HG03571 (cell line): ENCODE measurements around the gene GUCY2D.
"Not testable (repeated sequence)": the region's sequence is repeated elsewhere in the genome, so short reads cannot be mapped to it uniquely, and the experiment has no call there.

ENCODE experiments used
- ATAC-seq: cut with Tn5 transposase; IDR thresholded peaks from one replicate; pipeline ENCODE4 v1.9.1; 2021; ENCODE audit not compliant: unreplicated experiment

Gene GUCY2D

DNA sequence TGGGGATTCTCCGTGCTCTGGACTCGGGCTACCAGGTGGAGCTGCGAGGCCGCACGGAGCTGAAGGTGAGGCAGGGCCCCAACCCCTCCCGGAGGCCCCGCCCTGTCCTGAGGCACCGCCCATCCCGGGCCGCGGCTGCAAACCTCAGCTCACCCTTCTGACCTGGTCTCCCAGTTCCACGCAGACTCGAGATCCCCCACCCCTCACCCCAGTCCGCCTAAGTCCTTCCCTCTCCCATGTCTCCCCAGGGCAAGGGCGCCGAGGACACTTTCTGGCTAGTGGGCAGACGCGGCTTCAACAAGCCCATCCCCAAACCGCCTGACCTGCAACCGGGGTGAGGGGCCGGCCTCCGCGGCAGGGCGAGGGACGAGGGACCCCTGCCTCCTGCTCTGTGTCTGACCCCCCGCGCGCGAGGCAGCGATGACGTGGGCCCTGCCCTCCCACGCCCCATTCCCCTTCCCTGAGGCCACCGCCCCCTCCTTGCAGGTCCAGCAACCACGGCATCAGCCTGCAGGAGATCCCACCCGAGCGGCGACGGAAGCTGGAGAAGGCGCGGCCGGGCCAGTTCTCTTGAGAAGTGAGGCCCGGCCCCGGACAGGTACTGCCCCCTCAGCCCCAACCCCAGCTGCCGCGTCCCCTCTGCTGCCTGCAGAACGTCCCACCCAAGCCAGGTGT lies 13.7 kb downstream of the GUCY2D start:
- ATAC-seq: no peak

DNA sequence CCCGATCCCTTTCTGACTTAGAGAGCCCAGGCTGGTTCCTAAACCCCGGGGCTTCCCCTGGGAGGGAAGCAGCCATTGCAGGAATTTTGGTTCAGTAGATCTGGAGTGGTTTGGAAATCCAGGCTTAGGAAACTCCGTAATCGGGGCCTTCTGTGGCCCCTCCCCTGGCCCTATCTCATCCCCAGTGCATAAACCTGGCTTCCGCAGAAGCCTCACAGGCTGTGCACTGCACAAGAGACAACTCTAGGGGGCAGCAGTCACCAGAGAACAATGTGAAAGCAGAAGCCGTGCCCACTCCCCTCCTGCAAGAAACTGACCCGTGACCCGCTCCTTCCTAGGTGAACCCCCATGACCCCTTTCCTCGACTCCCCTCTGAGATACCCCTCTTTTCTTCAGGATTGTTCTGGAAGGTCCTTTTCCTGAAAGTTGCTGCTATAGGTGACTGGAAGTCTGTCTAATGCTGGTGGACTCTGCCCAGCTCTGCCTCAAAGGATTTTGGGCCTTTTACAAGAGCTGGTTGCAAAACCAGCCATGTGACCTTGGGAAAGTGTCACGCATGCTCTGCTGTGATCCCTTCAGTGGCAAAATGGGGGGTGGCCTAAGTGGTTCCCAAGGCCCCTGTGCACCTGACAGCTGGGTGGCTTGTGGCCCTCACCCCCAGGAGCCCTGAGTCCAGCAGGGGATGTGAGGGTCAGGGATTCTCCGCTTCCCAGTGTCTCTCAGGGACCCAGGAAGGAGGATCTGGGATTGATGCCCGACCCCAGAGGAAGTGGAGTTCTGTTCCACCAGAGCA lies 14.4 kb downstream of the GUCY2D start:
- no peak for ATAC-seq

GRCh38 chr17:8018436-8018835 lies 16.0 kb downstream of the GUCY2D start:
- ATAC-seq: no peak

- no peak for ATAC-seq
Observed at GRCh38 chr17:8019166-8019565, 16.8 kb downstream of the GUCY2D start.

DNA sequence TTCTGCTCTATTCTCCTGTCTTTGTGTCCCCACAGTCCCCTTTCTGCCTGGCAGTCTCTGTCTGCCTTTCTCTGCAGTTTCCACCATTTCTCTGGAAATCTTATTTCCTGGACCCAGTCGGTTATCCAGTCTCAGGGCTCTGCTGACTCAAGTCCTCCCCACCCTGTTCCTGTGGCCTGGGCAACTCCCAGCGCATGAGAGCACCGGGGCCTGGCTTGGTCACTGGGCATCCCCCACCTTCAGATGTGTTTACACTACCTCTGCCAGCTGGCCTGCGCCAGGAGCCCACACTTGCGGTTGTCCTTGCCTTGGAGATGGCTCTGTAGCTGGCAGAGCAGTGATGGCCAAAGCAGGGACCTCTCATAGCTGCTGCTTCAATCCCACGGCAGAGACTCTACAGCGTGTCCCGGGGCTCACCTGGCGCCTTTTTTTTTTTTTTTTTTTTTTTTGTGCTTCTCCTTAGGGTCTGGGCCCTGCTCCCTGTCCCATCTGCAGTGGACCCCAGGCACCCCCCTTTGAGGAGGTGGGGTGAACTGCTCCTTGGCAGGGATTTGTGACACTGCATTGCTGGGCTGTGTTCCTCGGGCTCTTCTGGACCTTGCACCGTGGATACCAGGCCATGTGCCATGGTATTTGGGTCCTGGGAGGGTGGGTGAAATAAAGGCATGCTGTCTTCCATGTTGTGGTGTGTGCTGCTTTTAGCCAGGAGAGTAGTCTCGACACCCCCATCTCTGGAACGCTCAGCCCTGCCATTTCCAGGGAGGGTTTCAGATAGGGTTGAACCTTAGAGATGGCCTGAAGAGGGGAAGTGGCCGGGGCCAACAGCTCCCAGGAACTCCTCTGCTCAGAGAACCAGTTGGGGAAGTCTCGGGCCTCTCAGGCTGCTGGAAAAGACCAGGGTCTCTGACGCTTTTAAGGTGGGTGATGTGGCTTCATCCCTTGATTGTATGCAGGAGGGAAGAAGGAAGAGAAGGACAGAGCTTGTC lies 17.5 kb downstream of the GUCY2D start:
- ATAC-seq: no peak

- no peak for ATAC-seq
Observed at GRCh38 chr17:8020776-8021564, 18.6 kb downstream of the GUCY2D start.

DNA sequence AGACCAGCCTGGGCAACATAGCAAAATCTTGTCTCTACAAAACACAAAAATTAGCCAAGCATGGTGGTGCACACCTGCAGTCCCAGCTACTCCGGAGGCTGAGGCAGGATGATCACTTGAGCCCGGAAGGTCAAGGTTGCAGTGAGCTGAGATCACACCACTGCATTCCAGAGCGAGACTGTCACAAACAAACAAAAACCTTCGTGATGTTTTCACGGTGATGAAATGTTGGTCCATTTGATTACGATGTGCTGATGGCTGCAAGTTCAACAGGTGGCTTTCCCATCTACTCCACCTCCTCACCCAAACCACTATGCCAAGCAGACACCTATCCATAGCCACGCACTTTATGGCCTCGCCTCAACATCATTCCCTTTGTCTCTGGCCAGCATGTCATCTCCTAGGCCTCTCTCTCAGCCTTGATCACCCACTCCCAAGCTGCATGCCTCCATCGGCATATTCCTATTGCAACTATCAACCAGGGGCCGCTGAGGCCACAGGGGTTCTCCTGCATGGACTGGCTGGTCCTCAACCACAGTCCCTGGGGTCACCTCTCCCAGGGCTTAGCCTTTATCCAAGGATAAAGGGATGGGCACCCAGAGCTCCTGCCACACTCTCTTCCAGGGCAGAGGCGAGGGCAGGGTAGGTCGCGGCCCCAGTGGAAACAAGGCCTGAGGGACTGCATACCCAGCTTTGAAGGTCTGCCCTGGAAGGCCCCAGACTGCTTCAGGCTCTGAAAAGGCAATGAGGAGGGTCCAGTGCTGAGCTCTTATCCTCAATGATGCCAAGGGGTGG lies 19.3 kb downstream of the GUCY2D start:
- no peak for ATAC-seq

DNA sequence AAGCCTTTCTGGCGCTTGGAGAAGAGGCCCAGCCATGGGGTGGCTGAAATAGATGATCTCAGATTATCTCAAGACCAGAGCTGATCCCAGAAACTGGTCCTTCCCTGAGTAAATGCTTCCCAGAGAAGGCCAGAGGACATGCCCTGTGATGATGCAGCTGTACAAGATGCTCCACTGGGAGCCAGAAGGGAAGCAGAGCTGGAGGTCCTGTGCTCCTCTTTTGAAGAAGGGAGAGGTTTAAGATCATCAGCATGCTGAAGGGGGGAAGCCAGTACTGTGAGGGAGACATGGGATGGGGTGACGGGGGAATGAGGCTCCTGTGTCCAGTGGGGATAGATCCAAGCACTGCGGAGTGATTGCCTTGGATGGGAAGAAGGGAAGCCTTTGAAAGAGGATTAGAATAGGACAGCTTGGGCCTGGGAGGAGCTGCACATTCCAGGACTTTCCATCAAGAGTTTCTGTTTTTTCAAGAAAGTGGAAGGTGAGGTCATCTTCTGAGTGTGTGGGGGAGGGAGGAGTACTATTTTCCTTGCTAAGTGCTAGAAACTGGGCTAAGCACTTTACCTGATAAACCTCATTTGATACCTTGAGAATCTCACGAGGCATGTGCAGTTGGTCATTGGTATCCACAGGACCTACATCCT lies 20.1 kb downstream of the GUCY2D start:
- ATAC-seq: no peak

DNA sequence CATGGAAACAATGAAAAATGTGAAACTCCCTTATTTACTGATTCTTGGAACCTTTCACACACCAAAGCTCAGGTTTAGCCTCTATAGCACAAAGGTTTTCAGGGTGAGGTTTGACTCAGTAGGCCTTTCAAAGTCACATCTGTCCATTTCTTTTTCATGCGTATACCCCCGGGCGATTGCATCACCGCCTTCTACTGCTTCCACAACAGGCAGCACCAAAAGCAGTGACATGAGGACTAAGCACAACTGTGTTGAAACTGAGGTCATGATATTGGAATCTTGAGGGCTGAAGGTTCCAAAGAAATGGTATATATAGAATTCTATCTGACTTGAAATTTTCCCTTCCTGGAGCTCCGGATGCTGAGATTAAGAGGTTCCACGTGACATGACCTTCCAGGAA lies 21.7 kb downstream of the GUCY2D start:
- not testable (repeated sequence) for ATAC-seq

DNA sequence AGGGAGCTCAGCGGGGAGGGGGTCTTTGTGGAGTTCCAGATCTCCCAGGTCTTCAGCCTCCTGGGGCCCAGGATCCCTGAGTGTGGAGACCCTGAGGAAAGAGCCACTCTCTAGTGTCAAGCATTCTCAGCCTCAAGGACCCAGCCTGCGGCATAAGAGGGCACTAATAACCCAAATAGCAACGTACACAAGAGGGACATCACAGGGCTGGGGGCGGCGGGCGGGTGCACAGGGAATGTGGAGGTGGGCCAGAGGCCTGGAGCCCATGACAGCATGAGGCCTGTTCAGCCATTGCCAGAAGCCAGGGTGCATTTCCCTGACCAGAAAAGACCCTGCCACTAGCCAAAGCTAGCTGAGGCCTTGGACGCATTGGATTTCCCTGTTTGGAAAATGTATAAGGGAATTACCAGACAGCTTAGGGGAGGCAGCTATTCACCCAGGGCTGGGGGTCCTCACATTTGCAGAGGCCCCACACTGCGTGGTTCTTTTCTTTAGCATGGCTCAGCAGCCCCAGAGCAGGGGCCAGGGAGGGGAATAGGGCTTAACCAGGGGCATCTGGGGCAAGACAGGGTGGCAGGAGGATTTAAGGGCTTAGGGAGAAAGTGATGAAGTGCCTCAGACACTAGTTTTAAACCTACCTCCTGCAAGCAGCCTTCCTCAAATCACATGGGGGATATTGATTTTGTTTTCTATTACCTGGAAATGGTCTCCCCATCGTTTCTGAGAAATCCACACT lies 22.9 kb downstream of the GUCY2D start:
- no peak for ATAC-seq

DNA sequence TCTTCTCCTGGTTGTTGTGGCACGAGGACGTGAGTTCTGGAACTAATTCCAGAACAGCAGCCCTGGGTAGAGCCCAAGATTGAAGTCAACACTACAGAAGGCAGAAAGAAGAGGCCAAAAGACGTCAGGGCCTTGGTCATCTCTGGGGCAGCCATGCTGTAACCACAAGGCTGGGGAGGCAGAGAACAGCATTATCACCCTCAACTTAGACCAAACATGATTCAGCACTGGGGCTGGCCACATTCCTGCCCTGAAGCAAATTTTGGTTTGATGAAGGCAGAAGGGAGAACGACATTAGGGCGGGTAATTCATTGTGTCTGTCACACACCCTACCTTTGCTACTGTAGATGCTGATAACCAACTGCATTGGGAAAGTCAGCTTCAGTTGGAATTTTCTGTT lies 26.7 kb downstream of the GUCY2D start:
- ATAC-seq: no peak

- ATAC-seq: no peak
Observed at GRCh38 chr17:8031261-8031661, 28.8 kb downstream of the GUCY2D start.

- no peak for ATAC-seq
Observed at GRCh38 chr17:8031950-8032349, 29.5 kb downstream of the GUCY2D start.

DNA sequence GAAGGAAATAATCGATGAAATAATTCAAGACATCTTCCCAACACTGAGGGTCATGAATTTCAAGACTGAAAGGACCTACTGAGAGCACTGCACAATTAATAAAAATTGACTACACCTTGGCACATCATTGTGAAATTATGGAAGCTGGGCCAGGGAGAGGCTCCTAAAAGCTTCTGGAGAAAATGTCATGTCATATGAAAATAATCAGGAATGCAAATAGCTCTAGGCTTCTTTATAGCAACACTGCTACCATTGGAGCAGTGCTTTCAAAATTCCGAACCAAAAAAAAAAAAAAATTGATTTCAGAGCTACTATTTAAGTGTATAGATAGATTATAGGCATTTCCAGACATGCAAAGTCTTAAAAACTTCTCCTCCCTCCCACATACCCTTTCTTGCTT lies 30.0 kb downstream of the GUCY2D start:
- no peak for ATAC-seq

GRCh38 chr17:8038954-8039610 lies 36.7 kb downstream of the GUCY2D start, which contains the start of gene ALOX15B:
TSS of gene ALOX15B (plus strand) at chr17:8039059. CDS start at chr17:8039156, 97 bp downstream.
- ATAC-seq: no peak

DNA sequence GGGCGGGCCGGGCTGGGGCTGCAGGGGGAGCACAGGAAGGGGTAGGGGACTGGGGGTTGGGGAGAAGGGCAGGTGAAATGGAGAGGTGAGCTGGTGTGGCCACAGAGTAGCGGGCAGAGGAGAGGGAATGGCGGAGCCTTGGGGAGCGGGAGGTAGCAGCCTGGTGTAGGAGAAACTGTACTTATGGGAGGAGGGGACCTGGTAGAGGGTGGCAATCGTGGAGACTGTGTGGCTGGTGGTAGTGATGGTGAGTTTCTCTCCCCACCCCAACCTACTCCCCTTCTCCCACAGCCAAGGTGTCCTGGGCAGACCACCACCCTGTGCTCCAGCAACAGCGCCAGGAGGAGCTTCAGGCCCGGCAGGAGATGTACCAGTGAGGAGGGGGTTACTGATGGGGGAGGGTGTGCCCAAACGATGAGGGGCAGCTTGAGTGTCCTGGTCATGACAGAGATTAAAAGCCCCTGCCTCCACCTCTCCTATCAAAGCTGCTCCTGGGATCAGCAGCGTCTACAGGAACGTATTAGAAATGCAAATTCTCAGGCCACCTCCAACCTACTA lies 37.3 kb downstream of the GUCY2D start:
- no peak for ATAC-seq

DNA sequence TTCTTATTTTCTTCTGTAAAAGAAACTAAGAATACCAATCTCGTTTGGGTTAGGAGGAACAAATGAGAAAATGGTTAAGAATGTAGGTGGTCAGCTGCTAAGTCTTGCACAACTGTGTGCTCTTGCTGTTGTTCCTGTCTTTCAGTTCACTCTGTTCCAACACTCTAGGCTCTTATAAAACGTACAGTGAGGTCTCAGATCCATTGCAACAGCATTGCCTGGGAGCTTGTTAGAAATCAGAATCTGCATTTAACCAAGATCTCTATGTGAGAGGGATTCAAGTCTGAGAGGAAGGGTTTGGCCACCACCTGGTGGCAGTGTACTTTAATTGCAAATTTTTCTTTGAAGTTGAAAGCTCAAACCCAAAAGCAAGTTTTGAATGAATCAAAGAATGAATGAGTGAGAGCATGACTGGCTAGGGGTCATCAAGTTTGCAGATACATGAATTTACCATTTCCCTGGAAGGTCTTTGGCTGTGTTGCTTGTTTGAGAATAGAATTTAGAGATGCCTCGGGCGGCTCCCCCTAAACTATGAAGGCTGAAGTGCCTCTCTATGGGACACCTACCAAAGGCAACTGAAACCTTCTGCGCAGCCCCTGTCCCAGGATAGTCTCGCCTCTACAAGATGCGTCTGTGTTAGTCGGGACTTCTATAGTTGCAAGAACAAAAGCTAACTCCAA lies 39.0 kb downstream of the GUCY2D start:
- ATAC-seq: no peak
